MM.1S (cell line): Measurements from ENCODE around the gene CFAP46.

Experiments used
- DNase-seq: peaks from one replicate; pipeline ENCODE4 v3.0.0-alpha.2; 2015
- H2AFZ ChIP-seq: fragments of 300-600 bp; sonication (generic); 2 replicates; pipeline ENCODE4 v1.6.0; 2016; ENCODE audit warnings: antibody characterized with exemption, low read length
- H3F3A ChIP-seq: fragments of 300-600 bp; sonication (generic); 2 replicates; pipeline ENCODE4 v1.6.1; 2016; ENCODE audit warnings: mild to moderate bottlenecking, antibody characterized with exemption, low read length, moderate library complexity, mixed read lengths; ENCODE audit not compliant: insufficient read depth
- H3K27ac ChIP-seq: fragments of 300-600 bp; sonication (generic); 2 replicates; pipeline ENCODE4 v1.5.1; 2016; ENCODE audit warnings: mild to moderate bottlenecking, low read length
- H3K27me3 ChIP-seq: fragments of 300-600 bp; sonication (generic); replicated peaks from 2 replicates; pipeline ENCODE4 v1.6.0; 2016; ENCODE audit warnings: low read length; ENCODE audit not compliant: insufficient read depth
- H3K36me3 ChIP-seq: fragments of 300-600 bp; sonication (generic); replicated peaks from 2 replicates; pipeline ENCODE4 v1.6.1; 2016; ENCODE audit warnings: mild to moderate bottlenecking, low read length, mixed read lengths; ENCODE audit not compliant: insufficient read depth
- H3K4me1 ChIP-seq: fragments of 300-600 bp; sonication (generic); 2 replicates; pipeline ENCODE4 v1.6.1; 2016; ENCODE audit warnings: low read length, mixed read lengths
- H3K4me2 ChIP-seq: fragments of 300-600 bp; sonication (generic); 2 replicates; pipeline ENCODE4 v1.6.0; 2016; ENCODE audit warnings: low read depth, low read length
- H3K4me3 ChIP-seq: fragments of 300-600 bp; sonication (generic); 2 replicates; pipeline ENCODE4 v1.5.1; 2016; ENCODE audit warnings: low read length, mixed read lengths
- H3K79me2 ChIP-seq: fragments of 300-600 bp; sonication (generic); 2 replicates; pipeline ENCODE4 v1.6.1; 2016; ENCODE audit warnings: mixed run types, low read length, mixed read lengths
- H3K9ac ChIP-seq: fragments of 300-600 bp; sonication (generic); 2 replicates; pipeline ENCODE4 v1.6.1; 2016; ENCODE audit warnings: low read length, mixed read lengths
- H3K9me2 ChIP-seq: fragments of 300-600 bp; sonication (generic); replicated peaks from 2 replicates; pipeline ENCODE4 v1.6.1; 2016; ENCODE audit warnings: mild to moderate bottlenecking, low read length, mixed read lengths; ENCODE audit not compliant: insufficient read depth
- H3K9me3 ChIP-seq: fragments of 300-600 bp; sonication (generic); replicated peaks from 2 replicates; pipeline ENCODE4 v1.6.1; 2016; ENCODE audit warnings: mild to moderate bottlenecking, low read length, mixed read lengths; ENCODE audit not compliant: insufficient read depth
- H4K20me1 ChIP-seq: fragments of 300-600 bp; sonication (generic); 2 replicates; pipeline ENCODE4 v1.6.1; 2016; ENCODE audit warnings: mild to moderate bottlenecking, low read length, moderate library complexity, mixed read lengths; ENCODE audit not compliant: insufficient read depth
- CTCF ChIP-seq: fragments of 300-600 bp; sonication (generic); IDR thresholded peaks from 2 replicates; pipeline ENCODE4 v1.5.1; 2016; ENCODE audit warnings: antibody characterized with exemption, low read length, mixed read lengths
- EZH2 ChIP-seq: fragments of 300-600 bp; sonication (generic); optimal IDR thresholded peaks from 2 replicates; pipeline ENCODE3; 2017; ENCODE audit warnings: low read depth, mild to moderate bottlenecking, antibody characterized with exemption, low read length, mixed read lengths
- EZH2phosphoT487 ChIP-seq: fragments of 300-600 bp; sonication (generic); IDR thresholded peaks from 2 replicates; pipeline ENCODE4 v1.6.1; 2018; ENCODE audit warnings: antibody characterized with exemption, low read length

Gene CFAP46

GRCh38 chr10:132812520-132812919, 129.8 kb downstream of the CFAP46 start:
- H3K9ac ChIP-seq: no peak overlapping the region
- H3K27ac ChIP-seq: no peak overlapping the region
- no peaks in the 10 kb centered on the region for H3K79me2 ChIP-seq
- no peaks in the 10 kb centered on the region for H3K4me1 ChIP-seq
- no peaks in the 10 kb centered on the region for H3F3A ChIP-seq
- no peak for DNase-seq
- TF ChIP-seq EZH2: no peak
- H4K20me1 ChIP-seq: no peaks in the 10 kb centered on the region
- no peaks in the 10 kb centered on the region for H3K36me3 ChIP-seq
- no peak overlapping the region for H2AFZ ChIP-seq
- H3K27me3 ChIP-seq: peaks cover 29% of the 10 kb centered on the region
- no peaks in the 10 kb centered on the region for H3K9me2 ChIP-seq
- no peak overlapping the region for H3K4me2 ChIP-seq
- no peak overlapping the region for H3K4me3 ChIP-seq
- no peaks in the 10 kb centered on the region for H3K9me3 ChIP-seq

DNA sequence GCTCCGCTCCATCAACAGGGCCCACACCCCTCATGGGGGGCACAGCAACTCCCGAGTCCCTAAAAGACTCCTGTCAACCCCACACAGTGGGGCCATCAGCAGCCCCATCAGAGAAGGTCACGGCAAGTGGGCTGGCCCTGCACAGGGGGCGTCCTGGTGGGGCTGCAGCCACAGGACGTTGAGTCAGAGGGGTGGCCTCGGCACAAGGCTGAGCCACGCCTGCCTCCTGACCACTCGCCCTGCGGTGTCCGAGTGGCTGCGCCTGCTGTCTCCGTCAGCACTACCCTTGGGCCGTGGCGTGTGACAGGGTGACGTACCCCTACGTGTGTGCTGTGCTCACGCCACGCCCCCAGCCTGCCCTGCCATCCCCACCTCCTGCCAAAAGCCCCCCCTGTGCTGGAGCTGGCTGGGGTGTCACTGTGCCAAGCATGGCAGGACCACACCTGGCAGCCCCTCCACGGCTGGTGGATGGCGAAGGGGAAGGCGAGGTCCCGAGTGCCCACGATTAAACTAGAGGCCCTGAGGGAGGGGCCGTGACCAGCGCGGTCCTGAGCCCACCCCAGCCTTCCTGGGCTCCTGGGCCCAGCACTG, 130.4 kb downstream of the CFAP46 start:
- H4K20me1 ChIP-seq: no peaks in the 10 kb centered on the region
- no peak for DNase-seq
- H3K4me1 ChIP-seq: no peaks in the 10 kb centered on the region
- no peak overlapping the region for H3K4me3 ChIP-seq
- no peaks in the 10 kb centered on the region for H3F3A ChIP-seq
- no peaks in the 10 kb centered on the region for H3K79me2 ChIP-seq
- H3K9ac ChIP-seq: no peak overlapping the region
- H3K36me3 ChIP-seq: no peaks in the 10 kb centered on the region
- H2AFZ ChIP-seq: no peak overlapping the region
- no peak overlapping the region for H3K27ac ChIP-seq
- no peak overlapping the region for H3K4me2 ChIP-seq
- TF ChIP-seq EZH2 (no peak), EZH2phosphoT487 (no peak), CTCF (no peak)
- no peaks in the 10 kb centered on the region for H3K9me2 ChIP-seq
- no peaks in the 10 kb centered on the region for H3K9me3 ChIP-seq
- peaks cover 24% of the 10 kb centered on the region for H3K27me3 ChIP-seq

GRCh38 chr10:132810807-132811700, 131.3 kb downstream of the CFAP46 start:
- no peaks in the 10 kb centered on the region for H3F3A ChIP-seq

More at GRCh38 chr10:132810807-132811700, 131.3 kb downstream of the CFAP46 start:
- Histone ChIP-seq H3K4me3 (no peak overlapping the region), H3K9ac (no peak overlapping the region), H3K79me2 (no peaks in the 10 kb centered on the region), H3K9me2 (no peaks in the 10 kb centered on the region), H2AFZ (no peak overlapping the region), H3K9me3 (no peaks in the 10 kb centered on the region), H4K20me1 (no peaks in the 10 kb centered on the region), H3K4me2 (no peak overlapping the region), H3K36me3 (no peaks in the 10 kb centered on the region), H3K4me1 (no peaks in the 10 kb centered on the region), H3K27ac (no peak overlapping the region), H3K27me3 (peaks cover 22% of the 10 kb centered on the region)
- DNase-seq: no peak
- TF ChIP-seq CTCF (no peak), EZH2 (no peak), EZH2phosphoT487 (no peak)
